ENCODE measurements around the gene PSAPL1.

Gene PSAPL1

DNA sequence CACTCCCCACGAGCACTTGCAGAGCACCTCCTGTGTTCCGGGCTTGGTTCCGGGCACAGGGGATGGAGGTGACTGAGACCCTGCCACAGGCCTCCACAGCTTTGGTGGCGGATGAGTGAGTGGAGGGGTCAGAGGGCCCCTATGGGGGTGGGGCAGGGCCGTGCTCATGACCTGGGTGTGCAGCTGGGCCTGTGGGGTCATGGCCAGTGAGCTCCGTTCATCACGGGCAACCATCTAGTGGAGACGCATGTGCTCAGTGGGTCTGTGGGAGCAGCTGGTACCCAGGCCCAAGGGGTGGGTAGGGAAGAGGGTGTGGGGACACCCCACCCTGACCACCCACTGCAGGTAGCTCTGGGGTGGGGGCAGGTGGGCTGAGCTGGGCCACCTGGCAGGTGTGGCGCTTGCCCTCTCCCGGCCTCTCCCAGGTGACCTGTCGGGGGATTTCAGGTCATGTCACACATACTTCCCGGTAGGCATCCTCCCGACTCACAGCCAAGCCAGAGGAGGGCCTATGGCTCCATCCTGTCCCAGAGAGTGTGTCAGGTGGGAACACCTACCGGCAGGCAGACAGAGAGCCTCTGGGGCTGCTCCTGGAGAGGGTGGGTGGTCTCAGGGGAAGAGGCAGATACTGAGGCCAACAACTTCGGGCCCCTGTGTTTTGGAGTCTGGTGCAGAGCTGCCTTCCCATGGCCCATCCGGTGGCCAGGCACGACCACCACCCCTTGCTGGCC, 3.6 kb downstream of the PSAPL1 start:
- no peak for DNase-seq (ENCODE audit: low read depth, low spot score)

DNA sequence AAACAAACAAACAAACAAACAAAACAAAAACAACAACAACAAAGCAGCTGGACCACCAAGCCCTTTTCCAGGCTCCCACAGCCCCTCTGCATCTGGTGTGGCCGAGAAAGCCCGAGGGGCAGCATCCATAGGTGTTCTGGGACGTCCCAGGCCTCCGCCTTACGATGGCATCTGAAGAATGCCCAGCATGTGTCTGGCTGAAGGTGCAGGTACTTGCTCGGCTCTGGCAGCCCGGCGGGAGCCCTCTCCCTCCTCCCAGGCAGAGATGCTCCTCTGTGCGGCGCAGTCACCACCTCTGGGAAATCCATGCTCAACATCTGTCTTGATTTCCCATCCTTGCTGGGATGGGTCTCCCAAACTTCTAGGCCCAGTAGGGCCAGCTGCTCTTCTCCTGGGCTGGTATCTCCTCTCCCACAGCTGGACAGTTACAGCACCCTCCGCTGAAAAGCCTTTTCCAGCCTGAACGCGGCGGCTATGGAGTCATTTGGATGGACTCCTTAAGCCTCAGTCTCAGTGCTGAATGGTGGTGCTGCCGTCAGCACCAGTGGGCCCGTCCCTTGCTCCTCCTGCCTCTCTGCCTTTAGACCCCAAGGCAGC, 4.3 kb downstream of the PSAPL1 start:
- peak; percentile 83 for DNase-seq (ENCODE audit: low read depth, low spot score)

DNA sequence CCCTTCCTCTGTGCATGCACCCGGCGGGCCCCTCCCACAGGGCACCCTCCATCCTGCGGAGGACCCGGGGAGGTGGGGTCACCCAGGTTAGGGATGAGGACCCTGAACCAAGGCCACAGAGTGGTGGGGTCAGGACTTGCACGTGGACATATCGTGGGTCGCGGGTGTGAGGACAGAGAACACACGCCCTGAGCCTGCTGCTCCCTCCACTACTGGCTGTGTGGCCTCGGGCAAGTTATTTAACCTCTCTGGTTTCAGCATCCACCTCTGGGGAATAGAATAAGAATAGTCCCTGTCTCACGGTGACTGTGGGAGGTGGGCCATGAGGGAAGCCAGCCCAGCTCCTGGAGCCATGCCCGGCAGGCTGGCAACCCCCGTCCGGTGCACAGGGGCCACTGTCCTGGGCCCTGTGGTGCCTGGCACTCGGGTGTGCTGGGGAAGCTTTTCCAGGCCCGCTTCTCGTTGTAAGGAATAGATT, 5.1 kb downstream of the PSAPL1 start:
- DNase-seq (ENCODE audit: low read depth, low spot score), result peak; percentile 59

DNA sequence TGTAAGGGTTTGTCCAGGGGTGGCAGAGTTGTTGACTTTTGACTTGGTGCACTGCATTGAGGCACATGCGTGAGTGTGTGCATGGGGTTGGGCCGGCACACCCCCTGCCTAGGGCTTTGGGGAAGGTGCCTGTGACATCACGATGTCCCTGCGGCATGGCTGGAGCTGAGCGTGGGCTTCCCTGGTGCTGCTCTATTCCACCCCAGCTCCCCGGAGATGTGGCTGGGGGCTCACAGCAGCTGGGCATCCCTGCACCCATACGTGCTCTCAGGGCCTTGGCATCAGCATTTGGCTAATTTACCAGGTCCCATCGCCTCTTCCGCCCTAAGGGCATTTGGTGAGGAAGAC, 5.7 kb downstream of the PSAPL1 start:
- DNase-seq (ENCODE audit: low read depth, low spot score), result no peak

DNA sequence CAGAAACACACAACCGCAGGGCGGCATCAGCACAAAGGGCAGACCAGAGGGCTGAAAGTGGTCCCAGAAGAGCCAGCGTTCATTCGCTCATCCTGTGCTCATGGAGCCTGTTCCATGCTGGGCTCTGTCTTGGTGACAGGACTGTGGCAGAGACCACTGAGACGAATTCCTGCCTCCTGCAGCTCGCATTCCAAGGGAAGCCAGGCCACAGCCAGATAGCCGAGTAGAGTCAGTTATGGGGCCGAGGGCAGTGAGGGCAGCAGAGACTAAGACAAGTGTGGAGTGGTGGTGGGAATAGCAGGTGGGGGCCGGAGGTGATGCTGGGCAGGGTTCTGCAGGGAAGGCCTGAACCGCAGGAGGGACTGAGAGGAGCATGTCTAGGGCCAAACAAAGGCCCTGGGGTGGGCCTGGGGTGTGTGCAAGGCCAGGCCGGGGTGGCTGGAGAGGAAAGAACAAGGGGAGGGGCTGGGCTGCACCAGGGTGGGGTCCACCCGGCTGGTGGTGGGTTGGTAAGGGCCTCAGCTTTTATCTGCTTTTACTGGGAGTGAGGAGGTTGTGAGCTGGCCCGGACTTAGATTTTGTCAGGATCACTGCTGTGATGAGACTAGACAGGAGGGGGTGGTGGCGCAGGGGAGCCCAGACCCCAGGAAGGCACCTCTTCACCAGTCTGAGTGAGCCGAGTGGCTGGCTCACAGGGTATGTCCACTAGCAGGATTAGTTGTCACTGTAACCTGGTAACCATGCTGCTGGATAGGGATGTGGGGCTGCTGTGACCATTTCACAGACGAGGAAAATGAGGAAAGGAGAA, 6.3 kb downstream of the PSAPL1 start:
- DNase-seq (ENCODE audit: low read depth, low spot score), result peak; percentile 75

DNA sequence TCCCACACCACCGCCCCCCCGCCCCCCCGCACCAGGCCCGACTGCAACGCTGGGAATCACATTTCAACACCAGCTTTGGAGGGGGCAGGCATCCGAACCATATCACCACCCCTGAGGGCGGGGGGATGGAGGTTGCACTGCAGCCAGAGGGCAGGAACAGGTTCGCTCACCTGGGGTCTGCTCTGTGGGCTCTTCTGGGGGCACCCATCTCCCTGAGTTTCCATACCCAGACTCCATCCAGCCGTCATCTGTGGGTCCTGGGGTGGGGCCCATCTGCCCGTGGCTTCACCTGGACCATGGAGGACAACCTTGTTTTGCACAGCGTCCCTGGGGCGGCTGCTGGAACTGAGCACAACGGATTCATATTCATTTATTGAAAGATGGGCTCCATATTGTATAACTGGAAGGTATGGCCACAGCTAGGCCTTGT, 6.9 kb downstream of the PSAPL1 start:
- no peak for DNase-seq (ENCODE audit: low read depth, low spot score)

DNA sequence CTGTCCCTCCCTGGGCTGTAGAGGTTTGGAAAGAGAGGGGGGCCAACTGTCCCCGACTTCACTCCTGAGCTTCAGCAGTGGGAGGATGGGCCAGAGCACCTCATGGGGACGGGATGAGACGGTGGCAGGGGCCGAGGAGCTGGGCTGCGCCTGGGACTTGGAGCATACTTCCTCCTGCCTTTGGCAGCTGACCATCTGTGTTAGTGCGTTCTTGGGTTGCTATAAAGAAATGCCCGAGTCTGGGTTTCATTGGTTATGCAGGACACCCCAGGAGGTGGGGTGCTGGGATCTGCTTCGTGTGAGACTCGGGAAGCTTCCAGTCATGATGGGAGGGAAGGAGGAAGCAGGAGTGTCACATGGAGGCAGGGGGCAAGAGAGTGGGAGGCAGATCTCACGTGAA, 7.4 kb downstream of the PSAPL1 start:
- DNase-seq (ENCODE audit: low read depth, low spot score), result no peak

DNA sequence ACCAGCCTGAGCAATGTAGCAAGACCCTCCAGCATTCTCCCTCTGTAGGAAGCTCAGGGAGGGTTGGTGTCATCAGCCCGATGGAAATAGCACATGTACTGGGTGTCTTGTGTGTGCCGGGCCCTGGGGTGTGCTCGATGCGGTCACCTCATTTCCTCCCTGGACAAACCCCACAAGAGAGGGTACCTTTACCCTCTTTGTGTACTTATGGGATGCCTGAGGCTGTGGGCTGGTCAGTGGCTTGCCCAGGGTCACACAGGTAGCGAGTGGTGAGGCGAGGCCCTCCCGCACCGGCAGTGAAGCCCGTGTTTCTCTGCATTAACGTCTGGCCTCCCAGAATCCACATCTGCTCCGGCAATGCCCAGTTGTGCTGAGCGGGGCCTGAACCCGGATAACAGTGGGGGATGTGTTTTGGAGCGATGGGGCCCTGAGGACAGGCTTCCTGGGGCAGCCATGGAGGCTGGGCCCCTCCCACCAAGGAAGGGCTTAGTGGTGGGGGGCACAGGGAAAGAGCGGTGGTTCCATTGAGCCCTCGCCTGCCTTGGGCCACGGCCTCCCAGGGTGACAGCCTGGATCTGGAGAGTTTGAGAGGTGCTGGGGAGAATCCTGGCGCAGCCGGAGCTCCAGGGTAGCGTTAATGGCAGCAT, 8.1 kb downstream of the PSAPL1 start:
- DNase-seq (ENCODE audit: low read depth, low spot score), result no peak

DNA sequence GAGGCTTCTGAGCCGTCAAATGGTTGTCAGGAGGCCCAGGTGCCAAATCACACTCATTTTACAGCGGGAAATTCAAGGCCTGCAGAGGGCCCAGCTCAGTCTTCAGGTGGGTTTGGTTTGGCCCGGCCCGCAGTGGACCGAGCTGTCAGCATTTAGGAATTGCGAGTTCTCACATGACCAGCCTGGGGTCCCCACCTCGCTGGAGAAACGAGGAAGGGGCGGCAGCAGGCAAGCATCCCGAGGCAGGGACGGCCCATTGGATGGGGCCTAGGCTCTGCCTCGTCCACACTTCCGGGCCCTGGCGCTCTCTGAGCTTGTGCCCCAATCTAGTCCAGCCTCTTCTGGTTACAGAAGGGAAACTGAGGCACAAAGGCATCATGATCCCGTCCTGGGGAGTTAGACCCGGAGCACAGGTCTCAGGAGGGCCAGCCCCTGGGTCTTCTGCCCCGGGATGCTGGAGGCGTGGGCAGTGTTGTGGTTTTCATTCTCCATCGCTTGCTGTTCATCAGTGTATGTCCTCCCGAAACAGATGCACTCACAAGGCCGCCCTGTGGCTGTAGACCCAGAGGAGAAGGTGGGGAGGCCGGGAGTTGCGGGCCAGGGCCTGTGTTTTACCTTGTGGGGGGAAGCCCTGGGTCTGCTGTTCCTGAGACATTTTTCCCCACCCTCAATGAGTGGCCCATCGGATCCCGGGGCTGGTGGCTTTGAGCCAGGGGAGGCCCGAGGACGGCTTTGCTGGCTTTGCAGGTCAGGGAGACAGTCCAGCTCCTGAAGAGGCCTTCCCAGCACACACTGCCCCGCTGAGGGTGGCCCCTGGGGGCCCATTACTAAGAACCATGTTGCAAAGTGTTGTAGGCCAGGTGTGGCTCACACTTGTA, 8.9 kb downstream of the PSAPL1 start:
- no peak for DNase-seq (ENCODE audit: low read depth, low spot score)

DNA sequence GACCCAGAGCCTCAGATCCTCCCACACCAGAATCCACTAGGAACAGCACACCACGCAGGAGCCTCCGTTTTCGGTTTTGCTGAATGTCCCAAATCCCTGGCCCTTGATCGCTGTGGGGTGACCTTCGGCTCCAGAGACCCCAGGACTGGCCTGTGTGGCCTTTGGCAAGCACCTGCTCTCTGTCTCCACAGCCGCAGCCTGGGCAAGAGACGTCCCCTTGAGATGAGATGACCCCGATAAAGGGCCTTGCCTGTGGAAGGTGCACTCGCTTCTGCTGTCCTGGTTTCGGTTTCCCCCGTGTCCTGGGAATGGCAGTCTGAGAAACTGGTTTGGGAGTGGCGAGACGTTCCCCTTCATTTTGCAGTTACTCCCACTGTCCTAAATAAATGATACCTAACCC, 9.6 kb downstream of the PSAPL1 start:
- no peak for DNase-seq (ENCODE audit: low read depth, low spot score)

DNA sequence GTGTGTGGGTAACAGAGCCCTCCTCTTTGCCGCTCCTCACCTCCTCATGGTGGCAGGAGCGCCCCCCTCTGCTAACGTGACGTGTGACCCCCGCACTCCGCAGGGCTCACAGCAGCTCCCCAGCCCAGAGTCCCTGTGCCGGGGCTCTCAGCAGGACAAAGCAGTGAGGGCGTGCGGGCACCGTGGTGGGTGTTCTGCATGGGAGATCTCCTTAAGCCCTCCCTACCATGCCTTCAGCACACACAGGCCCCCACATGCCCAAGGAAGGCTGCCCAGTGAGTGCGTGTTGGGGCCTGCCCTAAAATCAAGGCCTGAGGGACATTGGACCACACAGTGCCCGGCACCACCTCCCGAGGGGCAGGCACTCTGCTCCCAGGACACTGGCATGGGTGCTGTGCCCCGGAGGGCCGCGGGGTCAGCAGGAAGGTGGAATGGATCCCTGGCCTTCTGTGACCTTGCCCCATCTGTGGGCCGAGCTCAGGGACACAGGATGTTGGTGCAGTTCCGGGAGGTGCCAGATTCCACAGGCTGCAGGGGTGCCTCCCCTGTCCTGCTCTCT, 10.1 kb downstream of the PSAPL1 start:
- DNase-seq (ENCODE audit: low read depth, low spot score), result no peak

DNA sequence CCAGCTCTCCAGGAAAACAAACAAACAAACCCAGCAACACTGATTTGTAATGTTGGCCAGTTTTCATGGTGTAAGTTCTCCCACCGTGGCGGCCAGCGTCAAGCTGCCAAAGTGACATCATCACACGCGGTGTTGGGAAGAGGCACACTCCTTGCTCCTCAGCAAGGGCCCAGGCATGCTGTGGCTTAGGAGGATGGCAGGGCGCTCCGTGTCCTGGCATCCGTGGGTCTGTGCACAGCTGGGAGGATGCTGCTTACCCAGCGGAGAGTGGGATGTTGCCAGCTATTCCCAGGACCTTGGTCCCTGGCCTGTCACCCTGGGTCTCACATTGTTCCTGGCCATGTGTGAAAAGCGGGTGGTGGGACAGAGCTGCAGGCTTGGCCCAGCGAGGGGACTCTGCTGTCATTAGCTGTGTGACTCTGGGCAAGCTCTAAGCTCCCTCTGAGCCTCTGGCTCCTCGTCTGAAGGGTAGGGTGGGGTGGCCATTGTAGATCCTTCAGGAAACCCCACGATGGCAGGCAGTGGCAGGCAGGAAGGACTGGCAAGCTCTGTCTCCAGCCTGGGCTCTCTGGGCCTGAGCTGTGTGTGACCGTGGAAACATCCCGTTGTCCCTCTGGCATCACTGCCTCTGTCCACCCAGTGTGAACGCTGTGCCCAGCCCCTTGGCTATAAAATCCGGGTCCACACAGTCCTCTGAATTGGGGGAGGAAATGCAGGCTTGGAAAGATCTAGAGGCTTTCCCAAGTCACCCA, 10.8 kb downstream of the PSAPL1 start:
- no peak for DNase-seq (ENCODE audit: low read depth, low spot score)

DNA sequence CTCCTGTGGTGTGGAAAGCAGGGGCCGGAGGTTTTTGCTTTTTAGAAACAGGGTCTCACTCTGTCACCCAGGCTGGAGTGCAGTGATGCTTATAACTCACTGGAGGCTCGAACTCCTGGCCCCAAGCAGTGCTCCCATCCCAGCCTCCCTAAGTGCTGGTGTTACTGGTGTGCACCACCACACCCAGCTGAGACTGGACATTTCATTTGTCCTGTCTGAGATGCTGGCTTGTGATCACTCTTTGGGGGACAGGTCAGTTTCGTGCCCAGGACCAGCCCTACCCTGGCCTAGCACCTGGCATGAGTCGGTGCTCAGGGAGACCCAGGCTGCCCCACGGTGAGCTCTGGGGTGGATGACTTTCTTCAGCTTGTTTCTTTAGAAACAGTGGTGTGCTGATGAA, 11.3 kb downstream of the PSAPL1 start:
- DNase-seq (ENCODE audit: low read depth, low spot score), result no peak

DNA sequence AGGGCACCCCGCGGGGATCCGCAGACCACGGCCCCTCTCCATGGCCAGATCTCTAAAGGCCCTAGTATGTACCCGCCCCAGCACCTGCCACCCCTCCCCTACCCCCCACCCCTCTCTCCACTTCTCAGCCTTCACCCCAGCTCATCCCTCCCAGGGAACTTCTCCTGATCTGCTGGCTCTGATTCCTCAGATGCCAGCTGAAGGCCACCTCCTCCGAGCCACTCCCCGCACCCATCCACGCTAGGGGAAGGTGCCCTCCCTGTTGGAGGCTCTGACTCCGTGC, 11.9 kb downstream of the PSAPL1 start:
- no peak for DNase-seq (ENCODE audit: low read depth, low spot score)

DNA sequence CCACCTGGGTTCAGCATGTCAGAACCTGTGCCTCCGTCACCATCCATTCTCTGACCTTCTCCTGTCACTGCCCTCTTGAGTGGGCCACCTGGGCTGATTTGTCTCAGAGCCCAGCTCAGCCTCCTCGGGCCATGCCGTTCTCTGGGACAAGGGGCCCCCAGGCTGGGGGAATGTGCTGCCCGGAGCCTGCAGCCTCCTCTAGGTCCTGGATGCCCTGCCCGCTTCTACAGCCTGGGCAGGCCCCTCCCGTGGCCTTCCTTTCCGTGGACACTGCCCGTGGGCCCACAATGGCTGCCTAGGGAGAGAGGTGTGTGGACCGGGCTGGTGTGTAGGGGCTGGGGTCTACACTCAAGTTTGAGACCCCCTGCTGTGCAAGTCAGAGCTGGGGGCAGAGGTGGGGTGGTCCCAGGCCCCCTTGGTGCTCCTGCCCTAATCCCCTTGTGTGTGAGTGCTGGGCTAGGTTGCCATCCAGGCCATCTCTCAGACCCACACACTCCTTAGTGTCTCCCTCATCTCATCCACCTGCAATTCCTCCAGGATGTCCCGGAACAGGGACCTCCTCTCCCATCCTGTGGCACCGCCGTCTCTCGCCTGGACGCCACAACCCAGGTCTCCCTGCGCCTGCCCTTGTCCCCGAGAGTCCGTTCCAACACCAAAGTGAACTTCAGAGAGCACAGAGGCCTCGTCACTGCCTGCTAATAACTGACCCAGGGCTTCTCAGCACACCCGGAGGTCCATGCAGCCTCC, 12.4 kb downstream of the PSAPL1 start:
- DNase-seq (ENCODE audit: low read depth, low spot score), result no peak

DNA sequence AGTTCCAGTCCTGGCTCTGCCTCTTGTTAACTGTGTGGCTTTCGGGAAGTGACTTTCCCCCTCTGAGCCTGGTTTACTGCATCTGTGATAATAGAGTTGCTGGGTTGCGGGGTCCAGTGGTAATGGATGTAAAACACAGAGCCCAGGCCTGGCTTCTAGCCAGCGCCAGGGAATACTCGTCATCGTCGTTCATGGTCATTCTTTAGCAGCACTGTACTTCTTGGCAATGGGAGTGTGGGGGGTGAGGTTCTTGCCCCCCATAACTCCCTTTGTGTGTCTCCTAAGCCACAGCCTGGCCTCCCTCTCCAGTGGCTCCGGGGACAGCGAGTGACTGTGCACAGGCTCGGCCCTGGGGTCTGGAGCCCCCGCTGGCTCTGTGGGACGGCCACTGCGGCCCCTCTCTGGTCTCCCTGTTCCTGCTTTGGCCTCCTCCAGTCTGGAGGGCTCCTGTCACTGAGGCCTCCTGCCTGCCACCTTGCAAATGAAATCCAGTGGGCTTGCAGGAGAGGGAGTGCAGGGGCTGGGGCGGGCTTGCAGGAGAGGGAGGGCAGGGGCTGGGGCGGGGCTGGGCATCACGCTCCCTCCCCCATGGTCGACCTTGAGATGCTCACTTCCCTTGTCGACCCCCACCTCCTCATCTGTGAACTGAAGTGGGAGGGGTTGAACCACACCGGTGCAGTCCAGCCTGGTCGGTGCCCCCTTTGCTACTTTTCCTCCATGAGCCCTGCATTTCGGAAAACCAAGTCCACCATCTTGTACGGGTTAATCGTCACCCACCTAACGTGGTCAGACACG, 13.2 kb downstream of the PSAPL1 start:
- no peak for DNase-seq (ENCODE audit: low read depth, low spot score)

DNA sequence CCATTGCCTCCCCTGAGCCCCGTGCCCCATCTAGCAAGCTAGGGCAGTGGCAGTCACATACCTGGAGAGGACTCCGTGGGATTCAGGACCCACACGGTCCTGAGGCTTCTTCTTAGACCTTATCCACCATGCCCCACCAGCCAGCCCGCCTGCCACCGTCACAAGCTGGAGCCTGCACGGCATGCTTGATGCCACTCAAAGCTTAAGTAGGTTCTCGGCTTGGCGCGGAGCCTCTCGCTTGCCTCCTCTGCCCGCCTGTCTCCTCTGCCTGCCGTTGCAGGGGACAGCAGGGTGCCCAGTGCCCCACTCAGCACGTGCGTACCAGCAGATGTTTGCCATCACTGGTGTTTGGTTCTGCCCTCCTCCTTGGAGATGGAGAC, 14.1 kb downstream of the PSAPL1 start:
- DNase-seq (ENCODE audit: low read depth, low spot score), result no peak

DNA sequence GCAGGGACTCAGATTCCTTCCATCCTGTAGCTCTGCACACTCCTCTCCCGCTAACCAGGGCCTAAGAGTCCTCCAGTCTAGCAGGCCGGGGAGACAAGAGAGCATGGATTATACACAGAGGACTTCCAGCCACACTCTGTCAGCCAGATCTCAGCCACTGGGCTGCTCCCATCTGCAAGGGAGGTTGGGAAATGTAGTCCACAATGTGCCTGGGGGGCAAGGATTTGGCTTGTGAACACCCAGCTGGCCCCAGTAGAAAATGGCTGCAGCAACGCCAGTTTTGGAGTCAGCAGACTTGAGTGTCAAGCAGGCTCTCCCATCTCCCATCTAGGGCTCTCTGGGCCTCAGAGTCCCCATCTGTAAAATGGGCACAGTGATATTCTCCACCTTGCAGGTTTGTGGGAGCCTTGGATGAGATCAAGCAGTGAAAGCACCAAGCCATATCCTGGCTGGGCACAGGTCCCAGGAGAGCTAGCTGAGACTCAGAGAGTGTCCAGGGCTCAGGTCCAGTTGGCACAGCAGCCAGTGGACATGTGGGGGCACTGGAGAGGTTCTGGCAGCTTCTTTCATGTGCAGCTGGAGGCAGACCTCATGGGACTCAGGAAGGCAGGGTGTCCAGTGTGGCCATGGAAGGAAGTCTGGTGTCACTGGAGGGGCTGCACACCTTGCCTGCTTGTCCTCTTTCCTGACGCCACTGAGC, 14.6 kb downstream of the PSAPL1 start:
- DNase-seq (ENCODE audit: low read depth, low spot score), result no peak

Measured in ELF-1 (cell line).